ENCODE results near the gene STK10.

Gene STK10

GRCh38 chr5:172064766-172065165 lies 123.3 kb downstream of the STK10 start:
- Histone ChIP-seq H2AFZ (ENCODE audit: low read depth, low read length) (no peak overlapping the region), H3K27me3 (ENCODE audit: low read depth, low read length) (no peaks in the 10 kb centered on the region), H3K9me3 (ENCODE audit: insufficient read depth, low read length) (no peaks in the 10 kb centered on the region), H3K9ac (ENCODE audit: low read length) (no peak overlapping the region), H3K27ac (ENCODE audit: low read length) (no peak overlapping the region), H3K4me2 (ENCODE audit: low read length) (no peak overlapping the region), H3K79me2 (ENCODE audit: low read length) (no peaks in the 10 kb centered on the region), H3K36me3 (replicated peaks; ENCODE audit: low read depth, low read length) (peaks cover 48% of the 10 kb centered on the region), H3K4me3 (ENCODE audit: low read length) (no peak overlapping the region), H4K20me1 (ENCODE audit: insufficient read depth, low read length) (no peaks in the 10 kb centered on the region; the same call in 1 of the 2 replicates), H3K4me1 (ENCODE audit: low read length) (peaks cover 7% of the 10 kb centered on the region; the same call in 1 of the 2 replicates)
- no peak for TF ChIP-seq EZH2phosphoT487 (IDR thresholded peaks at IDR 0.05; ENCODE audit: low read depth)
- TF ChIP-seq, protein P1, sequence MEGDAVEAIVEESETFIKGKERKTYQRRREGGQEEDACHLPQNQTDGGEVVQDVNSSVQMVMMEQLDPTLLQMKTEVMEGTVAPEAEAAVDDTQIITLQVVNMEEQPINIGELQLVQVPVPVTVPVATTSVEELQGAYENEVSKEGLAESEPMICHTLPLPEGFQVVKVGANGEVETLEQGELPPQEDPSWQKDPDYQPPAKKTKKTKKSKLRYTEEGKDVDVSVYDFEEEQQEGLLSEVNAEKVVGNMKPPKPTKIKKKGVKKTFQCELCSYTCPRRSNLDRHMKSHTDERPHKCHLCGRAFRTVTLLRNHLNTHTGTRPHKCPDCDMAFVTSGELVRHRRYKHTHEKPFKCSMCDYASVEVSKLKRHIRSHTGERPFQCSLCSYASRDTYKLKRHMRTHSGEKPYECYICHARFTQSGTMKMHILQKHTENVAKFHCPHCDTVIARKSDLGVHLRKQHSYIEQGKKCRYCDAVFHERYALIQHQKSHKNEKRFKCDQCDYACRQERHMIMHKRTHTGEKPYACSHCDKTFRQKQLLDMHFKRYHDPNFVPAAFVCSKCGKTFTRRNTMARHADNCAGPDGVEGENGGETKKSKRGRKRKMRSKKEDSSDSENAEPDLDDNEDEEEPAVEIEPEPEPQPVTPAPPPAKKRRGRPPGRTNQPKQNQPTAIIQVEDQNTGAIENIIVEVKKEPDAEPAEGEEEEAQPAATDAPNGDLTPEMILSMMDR (IDR thresholded peaks at IDR 0.05; ENCODE audit: low read depth, low read length): no peak

GRCh38 chr5:172064358-172064757 lies 123.7 kb downstream of the STK10 start:
- H3K4me3 ChIP-seq (ENCODE audit: low read length): no peak overlapping the region
- no peak for TF ChIP-seq EZH2phosphoT487 (IDR thresholded peaks at IDR 0.05; ENCODE audit: low read depth)
- TF ChIP-seq, protein P1 (IDR thresholded peaks at IDR 0.05; ENCODE audit: low read depth, low read length): no peak

DNA sequence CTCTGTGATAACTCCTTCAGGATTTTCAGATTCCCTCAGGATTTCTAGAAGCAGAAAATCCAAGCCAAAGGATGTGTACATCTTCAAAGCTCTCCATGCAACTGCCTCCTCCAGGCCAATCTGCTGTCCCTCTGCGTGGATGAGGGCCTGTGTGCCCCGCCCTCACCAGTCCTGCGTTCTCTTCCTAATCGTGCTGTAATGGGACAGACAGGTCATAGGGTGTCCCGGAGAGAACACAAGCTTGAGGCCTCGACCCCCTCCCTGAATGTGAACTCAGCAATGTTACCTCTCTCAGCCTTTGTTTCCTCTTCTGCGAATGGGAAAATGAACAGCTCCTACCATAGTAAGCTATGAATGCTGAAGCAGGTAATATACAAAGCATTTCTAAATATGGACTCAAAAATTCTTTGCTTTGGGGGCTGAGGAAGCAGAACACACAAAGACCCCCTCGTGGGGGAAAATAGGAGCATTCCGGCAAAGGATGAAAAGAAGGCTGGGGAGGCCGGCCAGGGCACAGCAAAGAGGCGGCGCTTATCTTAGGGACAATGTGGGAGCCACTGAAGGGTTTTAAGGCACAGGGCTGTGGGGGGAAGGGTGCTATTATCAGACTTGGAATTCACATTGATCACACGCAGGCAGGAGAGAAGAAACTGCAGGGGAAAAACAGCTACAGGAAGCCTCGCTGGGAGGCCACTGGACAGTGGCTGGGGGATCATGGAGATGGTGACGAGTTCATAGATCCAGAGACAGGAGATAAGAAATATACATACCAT lies 124.4 kb downstream of the STK10 start:
- Histone ChIP-seq H4K20me1 (ENCODE audit: insufficient read depth, low read length) (no peaks in the 10 kb centered on the region; the same call in none of the 2 replicates), H3K36me3 (replicated peaks; ENCODE audit: low read depth, low read length) (peaks cover 51% of the 10 kb centered on the region), H3K4me2 (ENCODE audit: low read length) (no peak overlapping the region), H3K27ac (ENCODE audit: low read length) (no peak overlapping the region), H3K9ac (ENCODE audit: low read length) (no peak overlapping the region), H3K4me1 (ENCODE audit: low read length) (peaks cover 7% of the 10 kb centered on the region; the same call in 1 of the 2 replicates), H3K9me3 (ENCODE audit: insufficient read depth, low read length) (no peaks in the 10 kb centered on the region), H3K27me3 (ENCODE audit: low read depth, low read length) (no peaks in the 10 kb centered on the region), H3K79me2 (ENCODE audit: low read length) (no peaks in the 10 kb centered on the region), H2AFZ (ENCODE audit: low read depth, low read length) (no peak overlapping the region), H3K4me3 (ENCODE audit: low read length) (no peak overlapping the region)
- TF ChIP-seq EZH2phosphoT487 (IDR thresholded peaks at IDR 0.05; ENCODE audit: low read depth): no peak
- TF ChIP-seq, protein P1 (IDR thresholded peaks at IDR 0.05; ENCODE audit: low read depth, low read length): no peak

More at GRCh38 chr5:172064358-172064757, 123.7 kb downstream of the STK10 start:
- peaks cover 51% of the 10 kb centered on the region for H3K36me3 ChIP-seq (replicated peaks; ENCODE audit: low read depth, low read length)
- H3K9ac ChIP-seq (ENCODE audit: low read length): no peak overlapping the region
- H3K27me3 ChIP-seq (ENCODE audit: low read depth, low read length): no peaks in the 10 kb centered on the region
- H2AFZ ChIP-seq (ENCODE audit: low read depth, low read length): no peak overlapping the region
- no peaks in the 10 kb centered on the region; the same call in none of the 2 replicates for H4K20me1 ChIP-seq (ENCODE audit: insufficient read depth, low read length)
- H3K4me1 ChIP-seq (ENCODE audit: low read length): peaks cover 7% of the 10 kb centered on the region; the same call in 1 of the 2 replicates
- no peaks in the 10 kb centered on the region for H3K9me3 ChIP-seq (ENCODE audit: insufficient read depth, low read length)
- H3K79me2 ChIP-seq (ENCODE audit: low read length): no peaks in the 10 kb centered on the region
- H3K4me2 ChIP-seq (ENCODE audit: low read length): no peak overlapping the region
- no peak overlapping the region for H3K27ac ChIP-seq (ENCODE audit: low read length)

- Histone ChIP-seq H3K9me3 (ENCODE audit: insufficient read depth, low read length) (no peaks in the 10 kb centered on the region), H3K9ac (ENCODE audit: low read length) (no peak overlapping the region), H3K27ac (ENCODE audit: low read length) (no peak overlapping the region), H3K4me3 (ENCODE audit: low read length) (no peak overlapping the region), H3K4me2 (ENCODE audit: low read length) (no peak overlapping the region), H2AFZ (ENCODE audit: low read depth, low read length) (no peak overlapping the region), H4K20me1 (ENCODE audit: insufficient read depth, low read length) (no peaks in the 10 kb centered on the region; the same call in none of the 2 replicates), H3K79me2 (ENCODE audit: low read length) (no peaks in the 10 kb centered on the region), H3K27me3 (ENCODE audit: low read depth, low read length) (no peaks in the 10 kb centered on the region), H3K36me3 (replicated peaks; ENCODE audit: low read depth, low read length) (peaks cover 60% of the 10 kb centered on the region), H3K4me1 (ENCODE audit: low read length) (no peaks in the 10 kb centered on the region)
- no peak for TF ChIP-seq EZH2phosphoT487 (IDR thresholded peaks at IDR 0.05; ENCODE audit: low read depth)
- TF ChIP-seq, protein P1 (IDR thresholded peaks at IDR 0.05; ENCODE audit: low read depth, low read length): peak; percentile 69
Observed at GRCh38 chr5:172059661-172060100, 128.3 kb downstream of the STK10 start.

Data from OCI-LY3 (cell line).